Smooth muscle cell (in vitro differentiated cells): Measurements from ENCODE around the gene SAP30L. TPM values are rescaled to one million over a fixed set of nuclear protein-coding genes. Genes with fewer than 3 reads are reported as not detected.

Source experiments
- DNase-seq: peaks from one replicate; lab custom pipeline; 2025; ENCODE audit not compliant: unreplicated experiment; lab: John Stamatoyannopoulos, UW
- H2AFZ ChIP-seq: fragments of 200-600 bp; sonication (generic); 2 replicates; pipeline ENCODE4 v1.6.0; 2016; ENCODE audit warnings: antibody characterized with exemption, low read depth, mild to moderate bottlenecking
- H3F3A ChIP-seq: fragments of 200-600 bp; sonication (generic); 2 replicates; pipeline ENCODE4 v1.6.0; 2017; ENCODE audit warnings: antibody characterized with exemption, low read depth
- H3K27ac ChIP-seq: fragments of 200-600 bp; sonication (generic); 2 replicates; pipeline ENCODE4 v1.5.1; 2016; ENCODE audit warnings: low read depth, mild to moderate bottlenecking
- H3K27me3 ChIP-seq: fragments of 200-600 bp; sonication (generic); 2 replicates; pipeline ENCODE4 v1.6.1; 2016; ENCODE audit warnings: low read depth, mild to moderate bottlenecking
- H3K36me3 ChIP-seq: fragments of 200-600 bp; sonication (generic); 2 replicates; pipeline ENCODE4 v1.5.1; 2016; ENCODE audit warnings: low read depth
- H3K4me1 ChIP-seq: fragments of 200-600 bp; sonication (generic); 2 replicates; pipeline ENCODE4 v1.5.1; 2016; ENCODE audit warnings: low read depth
- H3K4me2 ChIP-seq: fragments of 200-600 bp; sonication (generic); 2 replicates; pipeline ENCODE4 v1.6.0; 2016; ENCODE audit warnings: mild to moderate bottlenecking
- H3K4me3 ChIP-seq: fragments of 200-600 bp; sonication (generic); 2 replicates; pipeline ENCODE4 v1.5.1; 2016; ENCODE audit warnings: mild to moderate bottlenecking
- H3K79me2 ChIP-seq: fragments of 200-600 bp; sonication (generic); 2 replicates; pipeline ENCODE4 v1.6.0; 2016; ENCODE audit warnings: low read depth, mild to moderate bottlenecking
- H3K9ac ChIP-seq: fragments of 200-600 bp; sonication (generic); 2 replicates; pipeline ENCODE4 v1.6.0; 2016; ENCODE audit warnings: low read depth
- H3K9me3 ChIP-seq: fragments of 200-600 bp; sonication (generic); replicated peaks from 2 replicates; pipeline ENCODE4 v1.5.1; 2016; ENCODE audit warnings: low read depth
- H4K20me1 ChIP-seq: fragments of 200-600 bp; sonication (generic); 2 replicates; pipeline ENCODE4 v1.6.0; 2016; ENCODE audit warnings: low read depth
- CTCF ChIP-seq: fragments of 200-600 bp; sonication (generic); IDR thresholded peaks from 2 replicates; pipeline ENCODE4 v1.5.1; 2017; ENCODE audit warnings: borderline replicate concordance, mild to moderate bottlenecking, antibody characterized with exemption; ENCODE audit not compliant: insufficient read depth, poor library complexity, severe bottlenecking
- WGBS: methylation state at CpG from one replicate; pipeline ENCODE4 v1.1.7; 2016; ENCODE audit warnings: low lambda C conversion rate; 5-methylcytosine and 5-hydroxymethylcytosine counted together
- polyA plus RNA-seq: library from polyadenylated mRNA; unstranded; fragments of >200 nt; fragmentation: Nextera tagmentation; extraction: Ambion mirVana; gene quantifications from 2 replicates; pipeline ENCODE4 v1.2.1, GENCODE V29; 2016
- total RNA-seq: library from RNA; depleted of rRNA; stranded (reverse); fragments of >200 nt; gene quantifications from 2 replicates; pipeline ENCODE4 v1.2.3, GENCODE V29; 2014

The SAP30L gene
- total and polyA plus RNA-seq, 2 experiments from 2014 or later = 32.7 to 44.2 TPM

- WGBS = 82% methylated on average over 5 of the region's 5 CpGs
- Histone ChIP-seq H3K27me3 (no peaks in the 10 kb centered on the region), H3K9me3 (no peaks in the 10 kb centered on the region), H2AFZ (no peak overlapping the region), H4K20me1 (no peaks in the 10 kb centered on the region), H3K4me2 (no peak overlapping the region), H3K36me3 (no peaks in the 10 kb centered on the region), H3K4me3 (no peak overlapping the region), H3K27ac (no peak overlapping the region), H3K9ac (no peak overlapping the region), H3K4me1 (no peaks in the 10 kb centered on the region), H3K79me2 (no peaks in the 10 kb centered on the region), H3F3A (peaks cover 5% of the 10 kb centered on the region)
- DNase-seq = no peak
- no peak for TF ChIP-seq CTCF
Observed at GRCh38 chr5:154466147-154466546, 20.4 kb downstream of the SAP30L start.

- Histone ChIP-seq H3K9me3 (no peaks in the 10 kb centered on the region), H3K4me3 (no peak overlapping the region), H3K79me2 (no peaks in the 10 kb centered on the region), H3K36me3 (no peaks in the 10 kb centered on the region), H3K4me1 (no peaks in the 10 kb centered on the region), H3K27me3 (no peaks in the 10 kb centered on the region), H2AFZ (no peak overlapping the region), H4K20me1 (no peaks in the 10 kb centered on the region), H3K9ac (no peak overlapping the region), H3F3A (peaks cover 5% of the 10 kb centered on the region), H3K4me2 (no peak overlapping the region), H3K27ac (no peak overlapping the region)
- 72% methylated on average over 5 of the region's 5 CpGs for WGBS
- no peak for DNase-seq
- no peak for TF ChIP-seq CTCF
Observed at GRCh38 chr5:154466671-154467070, 20.9 kb downstream of the SAP30L start.

- H3K4me2 ChIP-seq = no peak overlapping the region
- no peaks in the 10 kb centered on the region for H3K9me3 ChIP-seq
- peak; percentile 88 for TF ChIP-seq CTCF
- no peak overlapping the region for H2AFZ ChIP-seq
- peak; percentile 56 for DNase-seq
- H3K27me3 ChIP-seq = no peaks in the 10 kb centered on the region
- H3K27ac ChIP-seq = no peak overlapping the region
- no peak overlapping the region for H3K4me3 ChIP-seq
- H3K4me1 ChIP-seq = peaks cover 1% of the 10 kb centered on the region
- H3F3A ChIP-seq = peaks cover 10% of the 10 kb centered on the region
- no peak overlapping the region for H3K9ac ChIP-seq
- no peaks in the 10 kb centered on the region for H3K79me2 ChIP-seq
- no peaks in the 10 kb centered on the region for H4K20me1 ChIP-seq
- H3K36me3 ChIP-seq = no peaks in the 10 kb centered on the region
- 28% methylated on average over 18 of the region's 18 CpGs for WGBS
Observed at GRCh38 chr5:154467655-154468354, 22.0 kb downstream of the SAP30L start.

GRCh38 chr5:154470137-154470536 is 24.3 kb downstream of the SAP30L start:
- H2AFZ ChIP-seq = no peak overlapping the region
- H3K79me2 ChIP-seq = peaks cover 14% of the 10 kb centered on the region
- no peak overlapping the region for H3K27ac ChIP-seq
- 27% methylated on average over 2 of the region's 2 CpGs for WGBS
- H3F3A ChIP-seq = peaks cover 10% of the 10 kb centered on the region
- H3K36me3 ChIP-seq = no peaks in the 10 kb centered on the region
- H3K9me3 ChIP-seq = no peaks in the 10 kb centered on the region
- no peak for TF ChIP-seq CTCF
- H3K9ac ChIP-seq = no peak overlapping the region
- H3K27me3 ChIP-seq = no peaks in the 10 kb centered on the region
- peak overlapping the region; percentile 80 for H3K4me2 ChIP-seq
- no peak for DNase-seq
- H3K4me1 ChIP-seq = peaks cover 22% of the 10 kb centered on the region
- no peak overlapping the region for H3K4me3 ChIP-seq
- no peaks in the 10 kb centered on the region for H4K20me1 ChIP-seq
